Inferior parietal cortex (tissue), 1 donor: ENCODE data around the gene DNAH1.
"Not testable (repeated sequence)": the region's sequence is repeated elsewhere in the genome, so short reads cannot be mapped to it uniquely, and the experiment has no call there.

Experiments used
- DNase-seq: peaks from one replicate; pipeline ENCODE4 v3.0.0-alpha.2; 2016; ENCODE audit errors: extremely low spot score

The DNAH1 gene

GRCh38 chr3:52315977-52316764 is at the start of gene DNAH1:
Gene DNAH1 (plus strand): TSS chr3:52316319. CDS start chr3:52322443, 6,124 bp downstream.
- peak; percentile 17 for DNase-seq

GRCh38 chr3:52268036-52268435 is 48.1 kb upstream of the DNAH1 start:
- DNase-seq = no peak

- DNase-seq = no peak
Observed at GRCh38 chr3:52269776-52270175, 46.3 kb upstream of the DNAH1 start.

- DNase-seq = no peak
Observed at GRCh38 chr3:52270252-52270754, 45.8 kb upstream of the DNAH1 start.

GRCh38 chr3:52272172-52272571 is 43.9 kb upstream of the DNAH1 start:
- DNase-seq = not testable (repeated sequence)

- no peak for DNase-seq
Observed at GRCh38 chr3:52272831-52273230, 43.3 kb upstream of the DNAH1 start.

- not testable (repeated sequence) for DNase-seq
Observed at GRCh38 chr3:52274781-52275180, 41.3 kb upstream of the DNAH1 start.

- DNase-seq = no peak
Observed at GRCh38 chr3:52277071-52277964, 38.8 kb upstream of the DNAH1 start.

- no peak for DNase-seq
Observed at GRCh38 chr3:52277972-52278509, 38.1 kb upstream of the DNAH1 start.

- DNase-seq = peak; percentile 85
Observed at GRCh38 chr3:52278510-52279069, 37.5 kb upstream of the DNAH1 start, which contains the start of gene WDR82. Gene WDR82 (minus strand): TSS chr3:52278649. CDS start chr3:52278361, 288 bp downstream.

GRCh38 chr3:52279596-52279995 is 36.5 kb upstream of the DNAH1 start:
- no peak for DNase-seq

- no peak for DNase-seq
Observed at GRCh38 chr3:52280050-52280461, 36.1 kb upstream of the DNAH1 start.

- no peak for DNase-seq
Observed at GRCh38 chr3:52281981-52282801, 33.9 kb upstream of the DNAH1 start.

- no peak for DNase-seq
Observed at GRCh38 chr3:52283306-52283705, 32.8 kb upstream of the DNAH1 start.

- not testable (repeated sequence) for DNase-seq
Observed at GRCh38 chr3:52284051-52284450, 32.1 kb upstream of the DNAH1 start.

GRCh38 chr3:52286777-52287110 is 29.4 kb upstream of the DNAH1 start:
- DNase-seq = no peak

GRCh38 chr3:52288674-52289073 is 27.4 kb upstream of the DNAH1 start:
- no peak for DNase-seq

GRCh38 chr3:52289338-52289746 is 26.8 kb upstream of the DNAH1 start:
- DNase-seq = no peak

GRCh38 chr3:52289747-52290595 is 26.1 kb upstream of the DNAH1 start:
- no peak for DNase-seq
